IMR-90 (cell line): Measurements from ENCODE around the gene TNFRSF18. TPM values are rescaled to one million over a fixed set of nuclear protein-coding genes. Genes with fewer than 3 reads are reported as not detected.

ENCODE experiments used
- ATAC-seq: fragments of 200-7000 bp; cut with Tn5 transposase; 2 replicates; pipeline ENCODE4 v1.9.1; 2020; ENCODE audit warnings: low read depth, mild to moderate bottlenecking, moderate library complexity
- BruUV-seq: library from RNA; stranded (reverse); fragments of 400-500 nt; replicated peaks from 2 replicates; lab custom pipeline; 2021; lab: Mats Ljungman, UMichigan
- CTCF ChIA-PET: fragments of 300-600 bp; formaldehyde crosslinking; extraction: SDS; loops from one replicate; lab custom pipeline; 2021; ENCODE audit warnings: antibody characterized with exemption; lab: Yijun Ruan, JAX
- POLR2A ChIA-PET: fragments of 300-600 bp; sonication (Branson Sonifier 250); formaldehyde crosslinking; loops from one replicate; lab custom pipeline; 2022; ENCODE audit warnings: antibody characterized with exemption; ENCODE audit not compliant: unreplicated experiment; lab: Charles Lee
- DNase-seq: peaks from one replicate; pipeline ENCODE4 v3.0.0; 2013
- H2AFZ ChIP-seq: replicated peaks from 2 replicates; pipeline ENCODE3; 2013; ENCODE audit warnings: low read length, mild to moderate bottlenecking; ENCODE audit not compliant: poor library complexity
- H2AK5ac ChIP-seq: 2 replicates; pipeline ENCODE4 v1.6.1; 2013; ENCODE audit warnings: low read depth, low read length, inconsistent platforms
- H2AK9ac ChIP-seq: replicated peaks from 2 replicates; pipeline ENCODE3; 2013; ENCODE audit warnings: mild to moderate bottlenecking, low read depth, low read length, moderate library complexity; ENCODE audit not compliant: poor library complexity
- H2BK120ac ChIP-seq: 2 replicates; pipeline ENCODE4 v1.6.1; 2013; ENCODE audit warnings: low read depth, low read length, inconsistent platforms
- H2BK15ac ChIP-seq: 3 replicates; pipeline ENCODE4 v1.6.1; 2013; ENCODE audit warnings: low read depth, low read length, inconsistent platforms
- H2BK20ac ChIP-seq: 2 replicates; pipeline ENCODE4 v1.6.1; 2013; ENCODE audit warnings: low read depth, mild to moderate bottlenecking, inconsistent platforms, low read length, moderate library complexity
- H2BK5ac ChIP-seq: 2 replicates; pipeline ENCODE4 v1.6.1; 2013; ENCODE audit warnings: mild to moderate bottlenecking, low read depth, low read length, inconsistent platforms; ENCODE audit not compliant: poor library complexity, severe bottlenecking
- H3K14ac ChIP-seq: replicated peaks from 2 replicates; pipeline ENCODE4 v1.6.1; 2013; ENCODE audit warnings: low read depth, low read length, inconsistent platforms
- H3K18ac ChIP-seq: 2 replicates; pipeline ENCODE4 v1.6.1; 2013; ENCODE audit warnings: low read depth, low read length, control low read depth
- H3K23ac ChIP-seq: 2 replicates; pipeline ENCODE4 v1.6.1; 2013; ENCODE audit warnings: low read depth, low read length, inconsistent platforms
- H3K27ac ChIP-seq: 2 replicates; pipeline ENCODE4 v1.5.1; 2013; ENCODE audit warnings: mild to moderate bottlenecking, control low read depth, low read length; ENCODE audit not compliant: insufficient read depth
- H3K27me3 ChIP-seq: 2 replicates; pipeline ENCODE4 v1.6.1; 2013; ENCODE audit warnings: low read length; ENCODE audit not compliant: control insufficient read depth, insufficient read depth
- H3K36me3 ChIP-seq: 2 replicates; pipeline ENCODE4 v1.6.1; 2013; ENCODE audit warnings: low read length, mixed read lengths; ENCODE audit not compliant: control insufficient read depth, insufficient read depth
- H3K4ac ChIP-seq: 2 replicates; pipeline ENCODE4 v1.6.1; 2013; ENCODE audit warnings: low read depth, low read length, inconsistent platforms
- H3K4me1 ChIP-seq: 2 replicates; pipeline ENCODE4 v1.6.1; 2013; ENCODE audit warnings: low read length, mixed read lengths; ENCODE audit not compliant: control insufficient read depth, insufficient read depth
- H3K4me2 ChIP-seq: 2 replicates; pipeline ENCODE4 v1.6.1; 2013; ENCODE audit warnings: low read depth, mild to moderate bottlenecking, control low read depth, low read length, moderate library complexity
- H3K4me3 ChIP-seq: 2 replicates; pipeline ENCODE4 v1.5.1; 2013; ENCODE audit warnings: low read depth, mild to moderate bottlenecking, control low read depth, low read length, moderate library complexity; ENCODE audit not compliant: insufficient read depth
- H3K56ac ChIP-seq: 2 replicates; pipeline ENCODE4 v1.6.1; 2013; ENCODE audit warnings: low read length, inconsistent platforms; ENCODE audit not compliant: insufficient read depth; ENCODE audit errors: extremely low read depth
- H3K79me1 ChIP-seq, 2 experiments: 2 replicates each; pipeline ENCODE4 v1.6.1; 2013; ENCODE audit warnings: low read length in 2 of 2, inconsistent platforms in 1 of 2, low read depth in 1 of 2
- H3K9ac ChIP-seq: 2 replicates; pipeline ENCODE4 v1.6.1; 2013; ENCODE audit warnings: low read depth, low read length, control low read depth
- H3K9me1 ChIP-seq: 2 replicates; pipeline ENCODE4 v1.6.1; 2013; ENCODE audit warnings: low read length, inconsistent platforms; ENCODE audit not compliant: insufficient read depth
- H3K9me3 ChIP-seq: 2 replicates; pipeline ENCODE4 v1.6.1; 2013; ENCODE audit warnings: low read length; ENCODE audit not compliant: control insufficient read depth, insufficient read depth
- H4K20me1 ChIP-seq: 2 replicates; pipeline ENCODE4 v1.6.1; 2013; ENCODE audit warnings: low read length, inconsistent platforms; ENCODE audit not compliant: insufficient read depth
- H4K5ac ChIP-seq: 2 replicates; pipeline ENCODE4 v1.6.1; 2013; ENCODE audit warnings: mild to moderate bottlenecking, low read depth, low read length, control low read depth
- H4K8ac ChIP-seq, 2 experiments: 2 replicates each; pipeline ENCODE4 v1.6.1; 2013; ENCODE audit warnings: low read depth in 2 of 2, low read length in 2 of 2, control low read depth in 1 of 2, inconsistent platforms in 1 of 2
- H4K91ac ChIP-seq: 2 replicates; pipeline ENCODE4 v1.6.1; 2013; ENCODE audit warnings: low read depth, low read length, inconsistent platforms; ENCODE audit not compliant: insufficient read depth
- BHLHE40 ChIP-seq: fragments of 150-350 bp; IDR thresholded peaks from 2 replicates; pipeline ENCODE4 v1.6.1; 2016; ENCODE audit warnings: mild to moderate bottlenecking, low read depth, low read length
- CEBPB ChIP-seq: IDR thresholded peaks from 2 replicates; pipeline ENCODE4 v1.6.1; 2012; ENCODE audit warnings: low read depth, low read length, improper control_type of control experiment
- CHD1 ChIP-seq: IDR thresholded peaks from 2 replicates; pipeline ENCODE4 v1.6.1; 2012; ENCODE audit warnings: low read depth, low read length, improper control_type of control experiment
- ELK1 ChIP-seq: fragments of 150-350 bp; IDR thresholded peaks from 2 replicates; pipeline ENCODE4 v1.6.1; 2016; ENCODE audit warnings: low read depth, mild to moderate bottlenecking, low read length, moderate library complexity, borderline replicate concordance
- FOS ChIP-seq: fragments of 150-350 bp; IDR thresholded peaks from 2 replicates; pipeline ENCODE4 v1.6.1; 2016; ENCODE audit warnings: low read depth, low read length
- MAFK ChIP-seq: IDR thresholded peaks from 2 replicates; pipeline ENCODE4 v1.6.1; 2012; ENCODE audit warnings: low read depth, low read length, improper control_type of control experiment
- MAZ ChIP-seq: IDR thresholded peaks from 2 replicates; pipeline ENCODE4 v1.6.1; 2012; ENCODE audit warnings: low read depth, mild to moderate bottlenecking, low read length, improper control_type of control experiment, moderate library complexity, borderline replicate concordance
- MXI1 ChIP-seq: IDR thresholded peaks from 2 replicates; pipeline ENCODE4 v1.6.1; 2012; ENCODE audit warnings: low read depth, mild to moderate bottlenecking, low read length, moderate library complexity, borderline replicate concordance
- NFE2L2 ChIP-seq: fragments of 150-350 bp; IDR thresholded peaks from 2 replicates; pipeline ENCODE4 v1.6.1; 2016; ENCODE audit warnings: low read depth, mild to moderate bottlenecking, low read length
- POLR2A ChIP-seq: IDR thresholded peaks from 2 replicates; pipeline ENCODE4 v1.6.1; 2012; ENCODE audit warnings: mild to moderate bottlenecking, low read depth, low read length
- RAD21 ChIP-seq: IDR thresholded peaks from 2 replicates; pipeline ENCODE4 v1.6.1; 2012; ENCODE audit warnings: low read length, improper control_type of control experiment
- RCOR1 ChIP-seq: IDR thresholded peaks from 2 replicates; pipeline ENCODE4 v1.6.1; 2012; ENCODE audit warnings: mild to moderate bottlenecking, low read length, improper control_type of control experiment; ENCODE audit not compliant: insufficient replicate concordance
- RFX5 ChIP-seq: IDR thresholded peaks from 2 replicates; pipeline ENCODE4 v1.8.0; 2012; ENCODE audit warnings: low read depth, mild to moderate bottlenecking, low read length, moderate library complexity
- SMC3 ChIP-seq: fragments of 150-350 bp; IDR thresholded peaks from 2 replicates; pipeline ENCODE4 v1.6.1; 2016; ENCODE audit warnings: low read depth, mild to moderate bottlenecking, antibody characterized with exemption, low read length, moderate library complexity
- USF2 ChIP-seq: fragments of 150-350 bp; IDR thresholded peaks from 2 replicates; pipeline ENCODE4 v1.6.1; 2017; ENCODE audit warnings: mild to moderate bottlenecking, antibody characterized with exemption, low read length, low read depth
- WGBS, 2 experiments: methylation state at CpG; one replicate each; pipeline versions ENCODE4 v1.1.5 to v1.1.7; 2013; ENCODE audit warnings: missing lambda C conversion rate in 2 of 2; ENCODE audit not compliant: insufficient read length in 1 of 2; ENCODE audit errors: extremely low coverage in 2 of 2; 5-methylcytosine and 5-hydroxymethylcytosine counted together
- dilution Hi-C: fragments of 300-500 bp; cut with HindIII; formaldehyde crosslinking; loops from one replicate; pipeline ENCODE4 v1.14.3; 2018; ENCODE audit warnings: low sequenced_read_pairs; ENCODE audit not compliant: unreplicated experiment
- in situ Hi-C: fragments of 300-500 bp; cut with MboI; formaldehyde crosslinking; loops from 3 replicates; pipeline ENCODE4 v1.14.3; 2019; ENCODE audit warnings: low sequenced_read_pairs, inconsistent platforms, mixed read lengths
- intact Hi-C: fragments of 100-400 bp; cut with micrococcal nuclease; formaldehyde crosslinking; loops from 2 replicates; pipeline ENCODE4 v1.10.0; 2022
- polyA plus RNA-seq, 3 experiments: library from polyadenylated mRNA; depleted of rRNA; stranded (reverse); fragments of >200 nt; gene quantifications; 2 replicates each; pipeline ENCODE4 v1.2.3, GENCODE V29; 2012; ENCODE audit warnings: low replicate concordance in 1 of 3
- total RNA-seq: library from RNA; depleted of rRNA; stranded (reverse); fragments of >200 nt; gene quantifications from 2 replicates; pipeline ENCODE4 v1.2.3, GENCODE V29; 2012
- TF ChIP-seq, protein P1 (sequence below): conservative IDR thresholded peaks from 2 replicates; pipeline ENCODE4 v1.5.1; 2012; ENCODE audit warnings: mild to moderate bottlenecking, low read depth, low read length, improper control_type of control experiment

TNFRSF18 gene
- total and polyA plus RNA-seq, 2 of the 4 experiments (the other 2 are of a cell fraction): 0.18 to 1.0 TPM

GRCh38 chr1:1176931-1177330, 29.5 kb downstream of the TNFRSF18 start:
- Histone ChIP-seq H3K27ac (no peak overlapping the region), H3K4ac (no peak overlapping the region), H3K18ac (no peak overlapping the region), H4K8ac (no peak overlapping the region), H2AFZ (no peak overlapping the region), H2BK15ac (no peak overlapping the region), H4K5ac (no peak overlapping the region), H3K79me1 (no peaks in the 10 kb centered on the region), H2BK20ac (no peak overlapping the region), H2BK5ac (no peak overlapping the region), H2BK120ac (no peak overlapping the region), H2AK5ac (no peak overlapping the region), H3K23ac (no peak overlapping the region), H3K27me3 (peaks cover 51% of the 10 kb centered on the region), H3K4me3 (no peak overlapping the region), H3K4me2 (no peak overlapping the region), H3K9ac (no peak overlapping the region), H3K56ac (no peak overlapping the region), H3K14ac (no peak overlapping the region), H3K9me1 (no peaks in the 10 kb centered on the region), H4K20me1 (no peaks in the 10 kb centered on the region; the same call in 1 of the 2 replicates), H3K9me3 (peaks cover 6% of the 10 kb centered on the region), H2AK9ac (no peak overlapping the region), H3K36me3 (no peaks in the 10 kb centered on the region), H3K4me1 (no peaks in the 10 kb centered on the region), H4K91ac (no peak overlapping the region)
- in situ Hi-C loops (no loop called here), dilution Hi-C loops (no loop called here), intact Hi-C loops (no loop called here)
- no peak for DNase-seq
- no peak for TF ChIP-seq RAD21
- no peak for TF ChIP-seq ELK1
- TF ChIP-seq NFE2L2: no peak
- TF ChIP-seq CHD1: no peak
- no peak for TF ChIP-seq CEBPB
- TF ChIP-seq MAZ: no peak
- TF ChIP-seq SMC3: no peak
- no peak for TF ChIP-seq BHLHE40
- TF ChIP-seq RFX5: no peak
- TF ChIP-seq USF2: no peak
- no peak for TF ChIP-seq MAFK
- TF ChIP-seq, protein P1, sequence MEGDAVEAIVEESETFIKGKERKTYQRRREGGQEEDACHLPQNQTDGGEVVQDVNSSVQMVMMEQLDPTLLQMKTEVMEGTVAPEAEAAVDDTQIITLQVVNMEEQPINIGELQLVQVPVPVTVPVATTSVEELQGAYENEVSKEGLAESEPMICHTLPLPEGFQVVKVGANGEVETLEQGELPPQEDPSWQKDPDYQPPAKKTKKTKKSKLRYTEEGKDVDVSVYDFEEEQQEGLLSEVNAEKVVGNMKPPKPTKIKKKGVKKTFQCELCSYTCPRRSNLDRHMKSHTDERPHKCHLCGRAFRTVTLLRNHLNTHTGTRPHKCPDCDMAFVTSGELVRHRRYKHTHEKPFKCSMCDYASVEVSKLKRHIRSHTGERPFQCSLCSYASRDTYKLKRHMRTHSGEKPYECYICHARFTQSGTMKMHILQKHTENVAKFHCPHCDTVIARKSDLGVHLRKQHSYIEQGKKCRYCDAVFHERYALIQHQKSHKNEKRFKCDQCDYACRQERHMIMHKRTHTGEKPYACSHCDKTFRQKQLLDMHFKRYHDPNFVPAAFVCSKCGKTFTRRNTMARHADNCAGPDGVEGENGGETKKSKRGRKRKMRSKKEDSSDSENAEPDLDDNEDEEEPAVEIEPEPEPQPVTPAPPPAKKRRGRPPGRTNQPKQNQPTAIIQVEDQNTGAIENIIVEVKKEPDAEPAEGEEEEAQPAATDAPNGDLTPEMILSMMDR: no peak
- no peak for TF ChIP-seq POLR2A
- TF ChIP-seq MXI1: no peak
- no peak for TF ChIP-seq RCOR1
- no peak for TF ChIP-seq FOS
- ChIA-PET CTCF (no interaction called here), POLR2A (no interaction called here)
- 76% methylated on average over 2 of the region's 7 CpGs; no CpG with 5 or more reads in 1 of the 2 experiments for WGBS, 2 experiments
- no TSS peak for BruUV-seq
- no peak for ATAC-seq
